NCI-H2107 treated with DMSO at 0.1 percent for 48 hours (cell line): ENCODE results near the gene GNB4.

ENCODE experiments used
- DNase-seq: peaks from one replicate; lab custom pipeline; 2025; ENCODE audit not compliant: unreplicated experiment; lab: John Stamatoyannopoulos, UW

Gene GNB4

GRCh38 chr3:179438841-179439240 is 12.4 kb downstream of the GNB4 start:
- DNase-seq = no peak

DNA sequence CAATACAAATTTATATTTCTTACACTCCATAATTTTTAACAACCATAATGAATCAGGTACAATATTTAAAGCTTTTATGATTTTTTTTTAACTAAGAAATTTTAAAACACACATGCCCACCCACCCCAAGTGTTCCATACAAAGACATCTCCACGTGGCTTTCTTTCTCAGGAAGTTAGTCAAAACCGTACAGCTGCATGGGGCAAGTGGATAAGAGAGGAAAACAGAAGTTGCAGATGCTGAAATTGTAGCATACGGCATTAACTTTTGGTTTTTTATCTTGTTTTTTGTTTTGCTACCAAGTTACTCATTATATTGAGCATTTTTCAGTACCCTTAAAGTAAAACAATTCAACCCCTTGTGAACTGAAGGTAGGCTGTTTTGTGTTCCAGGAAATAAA is 14.8 kb downstream of the GNB4 start:
- no peak for DNase-seq

GRCh38 chr3:179432451-179432850 is 18.8 kb downstream of the GNB4 start:
- no peak for DNase-seq

GRCh38 chr3:179432021-179432420 is 19.2 kb downstream of the GNB4 start:
- no peak for DNase-seq

- DNase-seq = no peak
Measured at GRCh38 chr3:179430277-179430870, 20.9 kb downstream of the GNB4 start.

- DNase-seq = no peak
Measured at GRCh38 chr3:179428876-179429548, 22.3 kb downstream of the GNB4 start.

DNA sequence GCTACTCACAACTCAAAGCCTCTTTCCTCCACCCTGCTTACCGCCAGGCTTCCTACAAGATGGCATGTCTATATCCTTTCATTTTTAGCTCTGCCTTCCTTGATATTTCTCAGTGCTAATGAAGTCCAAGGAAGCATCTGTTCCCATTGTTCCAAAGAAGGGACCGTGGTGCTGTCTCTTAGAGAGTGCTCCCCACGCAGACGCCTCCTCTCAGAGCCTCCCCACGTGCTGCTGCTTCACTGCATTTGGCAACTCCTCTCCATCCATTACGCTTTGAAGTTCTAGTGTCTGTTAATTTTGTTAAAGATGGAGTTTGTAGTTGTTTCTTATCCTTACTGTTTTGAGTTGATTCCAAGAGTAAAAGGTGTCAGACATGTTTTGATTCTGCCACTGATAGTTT is 26.2 kb downstream of the GNB4 start:
- DNase-seq = no peak

GRCh38 chr3:179421500-179421899 is 29.8 kb downstream of the GNB4 start:
- DNase-seq = peak; percentile 42

- no peak for DNase-seq
Measured at GRCh38 chr3:179418610-179419009, 32.7 kb downstream of the GNB4 start.

GRCh38 chr3:179416681-179417080 is 34.6 kb downstream of the GNB4 start:
- no peak for DNase-seq

- no peak for DNase-seq
Measured at GRCh38 chr3:179415377-179415776, 35.9 kb downstream of the GNB4 start.

- no peak for DNase-seq
Measured at GRCh38 chr3:179414804-179415203, 36.5 kb downstream of the GNB4 start.

GRCh38 chr3:179410999-179411398 is 40.3 kb downstream of the GNB4 start:
- DNase-seq = no peak

GRCh38 chr3:179410331-179410730 is 40.9 kb downstream of the GNB4 start:
- no peak for DNase-seq

GRCh38 chr3:179404307-179404706 is 47.0 kb downstream of the GNB4 start:
- DNase-seq = no peak

DNA sequence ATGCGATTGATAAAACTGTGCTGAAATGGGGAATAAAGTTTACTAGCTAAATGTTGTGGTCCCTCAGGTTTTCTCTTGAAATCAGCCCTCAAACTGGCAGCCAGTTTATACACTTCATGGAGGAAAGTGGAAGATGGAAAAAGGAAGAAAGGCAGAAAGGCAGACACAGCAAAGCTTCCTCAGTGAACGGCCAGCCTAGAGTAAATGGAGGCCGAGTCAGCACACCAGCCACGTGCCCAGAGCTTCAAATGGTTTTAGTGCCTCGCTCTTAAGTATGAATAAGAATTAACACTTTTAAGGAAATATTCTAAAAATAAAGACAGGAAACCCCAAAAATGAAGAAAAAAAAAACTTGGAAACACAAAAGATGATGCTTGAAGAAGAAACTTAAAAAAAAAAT is 48.3 kb downstream of the GNB4 start:
- no peak for DNase-seq

DNA sequence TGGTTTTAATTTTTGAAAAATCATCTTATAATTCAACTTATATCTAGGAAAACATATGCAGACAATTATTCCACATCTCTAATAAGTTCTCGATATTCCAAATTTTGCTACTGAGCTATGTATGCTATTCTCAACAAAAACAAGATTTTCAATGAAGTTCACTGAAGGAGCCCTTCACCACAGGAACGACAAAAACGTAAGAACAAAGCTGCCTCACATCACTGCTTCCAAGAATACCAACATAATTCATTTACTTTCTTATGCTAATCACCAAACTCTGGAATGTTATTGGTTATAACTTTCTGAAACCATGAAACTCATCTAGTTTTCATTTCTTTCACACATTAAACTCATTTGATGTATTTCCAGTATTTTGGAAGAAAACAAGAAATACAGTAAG is 49.7 kb downstream of the GNB4 start:
- no peak for DNase-seq

DNA sequence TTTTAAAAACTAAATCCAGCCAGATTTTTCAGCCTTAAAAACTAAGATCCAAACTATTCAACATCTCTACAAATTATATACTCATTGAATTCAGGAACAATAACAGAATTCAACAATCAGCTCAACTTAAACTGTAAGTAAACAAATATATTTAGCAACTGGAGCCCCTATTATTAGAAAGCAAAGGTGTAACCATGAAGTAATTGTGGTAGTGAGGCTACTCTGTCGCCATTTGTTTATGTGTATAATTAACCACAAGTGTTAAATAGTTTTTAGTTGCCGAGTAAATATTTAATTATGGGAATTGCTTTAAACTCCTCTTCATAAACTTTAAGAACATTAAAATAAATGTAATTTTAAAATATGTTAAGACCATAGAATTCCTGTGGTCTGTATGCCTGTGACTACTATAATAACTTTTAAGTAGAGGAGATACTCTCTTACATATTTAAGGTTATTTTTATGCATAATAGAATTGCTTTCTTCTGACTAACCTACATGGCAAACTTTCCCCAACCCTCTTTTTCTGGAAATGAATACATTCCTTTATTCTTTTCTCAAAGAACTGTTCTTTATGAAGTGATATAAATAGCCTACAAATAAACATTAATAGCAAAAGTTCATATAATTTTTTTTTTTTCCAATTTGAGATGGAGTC is 52.6 kb downstream of the GNB4 start:
- DNase-seq = no peak

DNA sequence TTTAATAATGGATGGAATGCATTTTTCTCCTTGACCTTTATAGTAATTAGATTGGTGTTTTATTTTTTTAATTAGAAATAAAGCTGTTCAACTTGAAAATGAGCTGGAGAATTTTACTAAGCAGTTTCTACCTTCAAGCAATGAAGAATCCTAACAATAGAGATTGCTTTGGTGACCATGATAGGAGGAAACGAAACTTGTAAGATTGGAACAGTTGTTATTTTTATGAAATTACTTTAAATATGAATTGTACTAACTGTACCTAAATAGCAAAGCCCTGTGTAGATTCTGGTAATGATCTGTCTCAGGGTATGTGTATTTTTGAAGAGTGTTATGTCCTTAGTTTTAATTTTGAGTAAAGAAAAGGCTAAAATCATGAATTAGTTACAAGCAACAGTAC is 59.4 kb downstream of the GNB4 start:
- no peak for DNase-seq

GRCh38 chr3:179376474-179376873 is 74.8 kb downstream of the GNB4 start:
- no peak for DNase-seq

DNA sequence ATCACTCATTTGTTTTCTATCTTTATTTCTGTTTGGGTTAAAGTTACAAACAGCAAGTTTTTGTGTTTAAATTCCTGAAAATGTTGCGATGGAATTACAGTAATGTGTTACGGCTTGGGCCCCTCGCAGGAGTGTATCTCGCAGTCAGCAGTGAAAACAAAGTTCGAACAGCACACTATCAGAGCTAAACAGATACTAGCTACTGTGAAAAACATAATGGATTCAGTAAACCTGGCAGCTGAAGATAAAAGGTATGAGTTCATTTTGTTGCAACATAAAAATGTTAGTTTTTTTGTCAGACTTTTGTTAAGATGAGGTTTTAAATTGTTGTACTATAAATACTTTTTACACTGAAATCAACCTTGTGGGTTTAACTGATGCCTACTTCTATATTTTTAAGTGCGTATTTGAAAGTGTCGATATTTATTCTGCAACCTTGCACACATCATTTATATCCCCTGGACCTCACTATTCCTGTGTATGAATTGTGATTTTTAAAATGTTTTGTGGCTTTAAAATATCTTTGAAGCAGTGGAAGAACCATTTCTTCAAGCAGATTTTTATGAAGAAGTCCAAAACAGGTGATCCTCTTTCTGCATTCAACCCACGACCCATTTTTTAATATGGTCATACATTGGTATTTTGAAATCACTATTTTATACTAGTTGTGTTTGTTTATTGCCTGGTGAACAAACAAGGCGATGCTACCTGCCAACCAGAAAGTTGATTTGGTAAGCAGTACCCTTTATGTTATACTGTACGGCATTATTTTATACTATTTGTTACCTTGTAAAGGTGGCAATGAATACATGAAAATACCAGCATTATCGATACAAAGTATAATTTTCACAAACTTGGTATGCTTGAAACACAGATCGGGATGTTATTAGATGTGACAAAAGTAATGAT is 75.9 kb downstream of the GNB4 start:
- no peak for DNase-seq

- no peak for DNase-seq
Measured at GRCh38 chr3:179373938-179374337, 77.3 kb downstream of the GNB4 start.
